ENCODE results near the gene NDEL1.
"Not testable (repeated sequence)": the region's sequence is repeated elsewhere in the genome, so short reads cannot be mapped to it uniquely, and the experiment has no call there.

Gene NDEL1

DNA sequence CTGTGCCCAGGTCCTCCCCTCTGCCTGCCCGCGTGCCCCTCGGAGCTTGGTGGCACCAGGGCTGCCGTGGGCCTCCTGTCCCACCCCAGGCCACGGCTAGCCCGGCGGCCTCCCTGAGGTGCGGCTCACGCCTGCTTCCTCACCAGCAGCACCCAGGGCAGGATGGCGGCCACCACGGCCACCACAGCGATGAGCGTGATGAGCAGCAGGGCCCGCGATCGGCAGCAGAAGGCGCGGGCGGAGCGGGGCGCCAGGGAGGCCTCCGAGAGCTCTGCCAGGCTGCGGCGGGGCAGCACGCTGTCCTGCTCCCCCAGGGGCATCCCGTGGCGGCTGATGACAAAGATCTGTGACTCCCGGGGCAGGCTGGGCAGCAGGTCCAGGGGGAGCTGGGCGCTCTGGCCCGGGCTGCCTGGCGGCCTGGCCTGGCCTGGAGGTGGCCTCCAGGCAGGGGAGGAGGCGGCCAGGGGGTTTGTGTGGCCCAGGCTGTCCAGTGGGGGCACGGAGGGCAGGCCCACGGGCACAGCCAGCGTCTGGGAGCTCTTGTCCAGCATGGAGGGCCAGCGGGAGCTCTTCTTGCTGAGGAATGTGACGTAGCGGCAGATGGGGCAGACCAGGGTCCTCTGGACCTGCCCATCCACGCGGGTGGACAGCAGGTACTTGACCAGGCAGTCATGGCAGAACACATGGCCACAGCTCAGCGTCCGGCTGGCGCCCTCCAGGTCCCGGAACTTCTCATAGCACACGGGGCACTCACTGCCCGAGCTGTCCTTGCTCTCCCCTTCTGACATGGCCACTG is 42.8 kb upstream of the NDEL1 start:
- TF ChIP-seq CTCF (IDR thresholded peaks at IDR 0.05), result no peak
- Mint-ChIP-seq H3K4me1 (no peaks in the 10 kb centered on the region), H3K36me3 (ENCODE audit: low read depth) (no peaks in the 10 kb centered on the region), H3K9me3 (no peaks in the 10 kb centered on the region), H3K27ac (no peak overlapping the region), H3K27me3 (ENCODE audit: low read depth, poor library complexity) (peaks cover 40% of the 10 kb centered on the region), H3K4me3 (no peak overlapping the region)
- no peak for DNase-seq

DNA sequence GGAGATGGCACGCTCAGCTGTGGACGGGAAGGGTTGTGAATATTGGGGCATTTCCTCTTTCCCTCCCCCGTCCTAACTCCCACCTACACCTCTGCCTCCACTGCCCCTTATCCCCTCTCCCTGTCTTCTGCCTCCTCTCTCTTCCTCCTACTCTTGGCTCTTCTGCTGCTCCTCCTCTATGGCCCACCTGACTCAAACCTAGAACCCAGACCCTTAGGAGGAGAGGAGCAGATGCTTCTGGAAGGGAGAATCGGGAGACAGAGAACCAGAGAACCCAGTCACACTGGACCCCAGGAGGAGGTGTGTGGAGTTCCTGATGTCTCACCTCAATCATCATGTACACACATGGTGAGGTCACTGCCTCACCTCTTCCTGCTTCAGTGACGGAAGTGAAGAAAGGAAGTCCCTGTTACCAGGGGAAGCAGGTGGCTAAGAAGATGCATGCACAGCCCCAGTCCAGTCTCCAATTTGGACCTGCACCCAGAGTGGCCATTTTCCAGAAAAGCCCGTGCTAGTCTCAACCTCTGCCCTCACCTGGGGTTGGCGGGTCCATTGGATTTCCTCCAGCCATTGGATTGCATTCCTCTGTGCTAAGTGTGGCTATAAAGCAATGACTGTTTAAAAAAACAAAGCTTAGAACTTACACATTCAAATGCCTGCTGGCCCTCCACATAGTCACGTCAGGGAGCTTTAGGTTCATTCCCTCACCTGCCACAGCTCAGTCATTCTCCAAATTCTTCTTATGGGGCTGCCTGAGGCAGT is 42.0 kb upstream of the NDEL1 start:
- H3K36me3 Mint-ChIP-seq (ENCODE audit: low read depth), result no peaks in the 10 kb centered on the region
- H3K4me1 Mint-ChIP-seq, result no peaks in the 10 kb centered on the region
- H3K9me3 Mint-ChIP-seq, result no peaks in the 10 kb centered on the region
- no peak overlapping the region for H3K27ac Mint-ChIP-seq
- H3K27me3 Mint-ChIP-seq (ENCODE audit: low read depth, poor library complexity), result peaks cover 48% of the 10 kb centered on the region
- TF ChIP-seq CTCF (IDR thresholded peaks at IDR 0.05), result no peak
- no peak overlapping the region for H3K4me3 Mint-ChIP-seq
- DNase-seq, result no peak

GRCh38 chr17:8394497-8394896 is 41.2 kb upstream of the NDEL1 start:
- H3K27me3 Mint-ChIP-seq (ENCODE audit: low read depth, poor library complexity), result peaks cover 56% of the 10 kb centered on the region
- not testable (repeated sequence) for H3K36me3 Mint-ChIP-seq (ENCODE audit: low read depth); H3K9me3 Mint-ChIP-seq; DNase-seq; H3K4me3 Mint-ChIP-seq; H3K27ac Mint-ChIP-seq; H3K4me1 Mint-ChIP-seq

GRCh38 chr17:8397636-8398035 is 38.0 kb upstream of the NDEL1 start, which contains the start of gene RNF222:
RNF222 (minus strand) TSS chr17:8397827; CDS start chr17:8393461, 4,366 bp downstream.
- Mint-ChIP-seq H3K27ac (no peak within 1 kb of the TSS), H3K4me3 (no peak within 1 kb of the TSS)
- no peak for TF ChIP-seq CTCF (IDR thresholded peaks at IDR 0.05)

GRCh38 chr17:8398980-8399379 is 36.7 kb upstream of the NDEL1 start:
- TF ChIP-seq CTCF (IDR thresholded peaks at IDR 0.05), result no peak
- H3K27me3 Mint-ChIP-seq (ENCODE audit: low read depth, poor library complexity), result peaks cover 79% of the 10 kb centered on the region
- no peaks in the 10 kb centered on the region for H3K36me3 Mint-ChIP-seq (ENCODE audit: low read depth)
- no peak overlapping the region for H3K27ac Mint-ChIP-seq
- no peak for DNase-seq
- H3K9me3 Mint-ChIP-seq, result no peaks in the 10 kb centered on the region
- no peak overlapping the region for H3K4me3 Mint-ChIP-seq
- H3K4me1 Mint-ChIP-seq, result no peaks in the 10 kb centered on the region

More at GRCh38 chr17:8397636-8398035, 38.0 kb upstream of the NDEL1 start, which contains the start of gene RNF222:
- H3K36me3 Mint-ChIP-seq (ENCODE audit: low read depth), result no peaks in the 10 kb centered on the region
- H3K4me1 Mint-ChIP-seq, result no peaks in the 10 kb centered on the region
- no peaks in the 10 kb centered on the region for H3K9me3 Mint-ChIP-seq
- DNase-seq, result no peak
- peaks cover 73% of the 10 kb centered on the region for H3K27me3 Mint-ChIP-seq (ENCODE audit: low read depth, poor library complexity)

DNA sequence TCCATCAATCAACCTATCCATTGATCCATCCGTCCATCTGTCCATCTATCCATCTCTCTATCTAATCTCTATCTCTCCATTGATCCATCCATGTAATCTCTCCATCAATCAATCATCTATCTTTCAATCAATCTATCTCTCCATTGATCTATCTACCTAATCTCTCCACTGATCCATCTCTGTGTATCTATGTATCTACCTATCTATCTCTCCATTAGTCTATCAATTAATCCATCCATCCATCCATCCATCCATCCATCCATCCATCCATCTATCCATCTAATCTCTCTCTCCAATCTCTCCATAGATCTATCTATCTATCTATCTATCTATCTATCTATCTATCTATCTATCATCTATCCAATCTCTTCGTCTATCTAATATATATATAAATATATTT is 34.6 kb upstream of the NDEL1 start:
- peaks cover 64% of the 10 kb centered on the region for H3K27me3 Mint-ChIP-seq (ENCODE audit: low read depth, poor library complexity)
- no peak for TF ChIP-seq CTCF (IDR thresholded peaks at IDR 0.05)
- H3K4me1 Mint-ChIP-seq, result peaks cover 9% of the 10 kb centered on the region
- no peak overlapping the region for H3K27ac Mint-ChIP-seq
- DNase-seq, result no peak
- no peaks in the 10 kb centered on the region for H3K36me3 Mint-ChIP-seq (ENCODE audit: low read depth)
- H3K4me3 Mint-ChIP-seq, result no peak overlapping the region
- no peaks in the 10 kb centered on the region for H3K9me3 Mint-ChIP-seq
